Esophagus squamous epithelium (tissue), 5 donors: ENCODE data around the gene TSPAN18. TPM values are rescaled to one million over a fixed set of nuclear protein-coding genes. Genes with fewer than 3 reads are reported as not detected.
A peak's percentile ranks its signal among the peaks of the same experiment; 100 is the strongest.

ENCODE experiments used
- DNase-seq: peaks from one replicate; lab custom pipeline; 2025; lab: John Stamatoyannopoulos, UW
- H3K27ac ChIP-seq, 4 donors: fragments of 200-600 bp; sonication (generic); one replicate each; pipeline ENCODE4 v1.5.1; 2016 to 2019; ENCODE audit warnings: mild to moderate bottlenecking in 1 of 4
- H3K27me3 ChIP-seq, 4 donors: fragments of 200-600 bp; sonication (generic); 1 replicate in 3 of 4; 2 replicates in 1 of 4; pipeline versions ENCODE4 v1.5.1 to v1.6.0; 2017 to 2021; ENCODE audit warnings: antibody characterized with exemption in 1 of 4
- H3K36me3 ChIP-seq, 3 donors: fragments of 200-600 bp; sonication (generic); one replicate each; pipeline ENCODE4 v1.5.1; 2016 to 2019
- H3K4me1 ChIP-seq, 3 donors: fragments of 200-600 bp; sonication (generic); one replicate each; pipeline ENCODE4 v1.5.1; 2017 to 2019
- H3K4me3 ChIP-seq, 4 donors: fragments of 200-600 bp; sonication (generic); 1 replicate in 3 of 4; 2 replicates in 1 of 4; pipeline ENCODE4 v1.5.1; 2016 to 2019; ENCODE audit warnings: mild to moderate bottlenecking in 2 of 4, moderate library complexity in 1 of 4
- H3K9me3 ChIP-seq, 3 donors: fragments of 200-600 bp; sonication (generic); one replicate each; pipeline ENCODE4 v1.5.1; 2016 to 2019
- POLR2A ChIP-seq, 4 donors: fragments of 450-650 bp; IDR thresholded peaks; one replicate each; pipeline ENCODE4 v1.6.1; 2017; ENCODE audit warnings: antibody characterized with exemption in 4 of 4, mild to moderate bottlenecking in 4 of 4, moderate library complexity in 3 of 4
- WGBS, 2 donors: methylation state at CpG; one replicate each; pipeline ENCODE4 v1.1.5; 2018; 5-methylcytosine and 5-hydroxymethylcytosine counted together
- intact Hi-C: fragments of 100-400 bp; cut with DNase I; formaldehyde crosslinking; loops from one replicate; pipeline ENCODE4 v1.15.0; 2022
- total RNA-seq, 4 donors: library from RNA; depleted of rRNA; stranded (reverse); fragments of >200 nt; gene quantifications; one replicate each; pipeline ENCODE4 v1.1.0, GENCODE V29; 2016
- TF ChIP-seq, protein P1 (sequence below), 6 experiments: fragments of 450-650 bp in 4 of 6; fragments of 200-600 bp in 2 of 6; sonication (generic) in 2 of 6; IDR thresholded peaks; one replicate each; pipeline ENCODE4 v1.5.1; 2016 to 2019; ENCODE audit warnings: antibody characterized with exemption in 6 of 6, mild to moderate bottlenecking in 4 of 6, moderate library complexity in 4 of 6
- donor health status: DM: yes; HTN: yes; CAD: no.

The TSPAN18 gene
- total RNA-seq, 4 donors from 2014 or later = 0.80 to 4.4 (median 2.0) TPM

DNA sequence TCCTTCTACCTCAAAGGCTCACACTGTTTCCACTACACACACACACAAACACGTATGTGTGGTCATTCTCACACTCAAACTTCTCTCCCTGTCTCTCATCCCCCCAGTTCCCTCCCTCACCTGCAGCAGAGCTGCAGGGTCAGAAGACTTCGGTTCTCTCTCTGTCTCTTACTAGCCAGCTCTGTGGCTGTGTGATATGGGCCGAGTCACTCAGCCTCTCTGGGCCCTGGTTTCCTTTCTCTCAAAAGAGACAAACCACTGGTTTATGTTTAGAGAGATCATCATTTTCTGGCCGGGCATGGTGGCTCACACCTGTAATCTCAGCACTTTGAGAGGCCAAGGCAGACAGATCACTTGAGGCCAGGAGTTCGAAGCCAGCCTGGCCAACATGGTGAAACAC lies 21.1 kb downstream of the TSPAN18 start:
- Histone ChIP-seq H3K27me3 (no peaks in the 10 kb centered on the region), H3K36me3 (no peaks in the 10 kb centered on the region), H3K4me1 (peaks cover 2 to 53% (median 4%) of the 10 kb centered on the region in 3 donors), H3K27ac (peak overlapping the region; percentile 1 to 79 (median 72)), H3K4me3 (no peak overlapping the region), H3K9me3 (no peaks in the 10 kb centered on the region)
- intact Hi-C loops = no loop called here
- 74 to 81% methylated on average over 4 of the region's 5 CpGs for WGBS, 2 donors
- no peak for DNase-seq
- TF ChIP-seq, protein P1, sequence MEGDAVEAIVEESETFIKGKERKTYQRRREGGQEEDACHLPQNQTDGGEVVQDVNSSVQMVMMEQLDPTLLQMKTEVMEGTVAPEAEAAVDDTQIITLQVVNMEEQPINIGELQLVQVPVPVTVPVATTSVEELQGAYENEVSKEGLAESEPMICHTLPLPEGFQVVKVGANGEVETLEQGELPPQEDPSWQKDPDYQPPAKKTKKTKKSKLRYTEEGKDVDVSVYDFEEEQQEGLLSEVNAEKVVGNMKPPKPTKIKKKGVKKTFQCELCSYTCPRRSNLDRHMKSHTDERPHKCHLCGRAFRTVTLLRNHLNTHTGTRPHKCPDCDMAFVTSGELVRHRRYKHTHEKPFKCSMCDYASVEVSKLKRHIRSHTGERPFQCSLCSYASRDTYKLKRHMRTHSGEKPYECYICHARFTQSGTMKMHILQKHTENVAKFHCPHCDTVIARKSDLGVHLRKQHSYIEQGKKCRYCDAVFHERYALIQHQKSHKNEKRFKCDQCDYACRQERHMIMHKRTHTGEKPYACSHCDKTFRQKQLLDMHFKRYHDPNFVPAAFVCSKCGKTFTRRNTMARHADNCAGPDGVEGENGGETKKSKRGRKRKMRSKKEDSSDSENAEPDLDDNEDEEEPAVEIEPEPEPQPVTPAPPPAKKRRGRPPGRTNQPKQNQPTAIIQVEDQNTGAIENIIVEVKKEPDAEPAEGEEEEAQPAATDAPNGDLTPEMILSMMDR (IDR thresholded peaks at IDR 0.05) = no peak
- TF ChIP-seq POLR2A (IDR thresholded peaks at IDR 0.05) = no peak

DNA sequence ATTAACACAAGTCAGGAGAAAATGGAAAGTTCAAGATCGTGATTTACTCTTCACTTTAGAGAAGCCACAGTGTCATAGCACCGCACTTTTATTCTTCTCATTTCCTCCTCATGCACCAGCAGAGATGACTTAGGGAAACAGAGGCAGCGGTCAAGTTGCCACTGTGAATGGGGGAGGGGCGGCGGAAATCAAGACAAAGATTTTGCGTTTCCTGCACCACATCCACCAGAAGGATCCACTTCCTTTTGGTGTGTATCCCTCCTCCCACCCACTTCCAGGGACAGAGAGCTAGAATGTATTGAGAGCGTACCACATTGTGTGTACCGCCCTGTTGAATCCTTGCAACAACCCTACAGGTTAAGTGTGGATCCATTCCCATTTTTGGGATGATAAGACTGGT lies 21.8 kb downstream of the TSPAN18 start:
- Histone ChIP-seq H3K9me3 (no peaks in the 10 kb centered on the region), H3K4me1 (peaks cover 0 to 53% (median 3%) of the 10 kb centered on the region in 3 donors), H3K4me3 (no peak overlapping the region), H3K27ac (peak overlapping the region in 2 of 4 donors; percentile 25 to 76), H3K36me3 (no peaks in the 10 kb centered on the region), H3K27me3 (no peaks in the 10 kb centered on the region)
- no peak for TF ChIP-seq POLR2A (IDR thresholded peaks at IDR 0.05)
- TF ChIP-seq, protein P1 (IDR thresholded peaks at IDR 0.05) = no peak
- DNase-seq = no peak
- intact Hi-C loops = no loop called here
- WGBS, 2 donors = 81 to 91% methylated on average over 8 of the region's 8 CpGs

DNA sequence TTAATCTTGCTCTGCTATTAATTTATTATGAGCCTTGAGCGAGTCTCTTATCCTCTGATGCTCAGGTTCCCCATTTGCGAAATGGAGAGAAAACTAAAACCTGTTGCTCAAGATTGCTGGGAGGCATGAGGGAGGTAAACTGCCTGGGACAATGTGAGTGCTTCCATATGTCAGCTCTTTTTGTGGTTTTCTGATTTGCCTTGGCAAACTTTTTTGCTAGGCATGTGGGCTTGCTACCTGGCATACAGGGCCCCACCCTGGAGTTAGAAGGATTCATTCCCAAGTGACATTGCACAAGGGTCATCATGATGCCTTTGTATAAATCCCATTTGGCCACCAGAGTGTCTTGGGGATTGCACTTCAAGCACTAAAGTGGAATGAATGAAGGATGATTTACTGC lies 22.4 kb downstream of the TSPAN18 start:
- no peaks in the 10 kb centered on the region for H3K27me3 ChIP-seq
- no peaks in the 10 kb centered on the region for H3K36me3 ChIP-seq
- TF ChIP-seq, protein P1 (IDR thresholded peaks at IDR 0.05) = no peak
- TF ChIP-seq POLR2A (IDR thresholded peaks at IDR 0.05) = no peak
- H3K27ac ChIP-seq = peak overlapping the region in 1 of 4 donors; percentile 76
- no peak overlapping the region for H3K4me3 ChIP-seq
- 78 to 83% methylated on average over 2 of the region's 2 CpGs for WGBS, 2 donors
- intact Hi-C loops = no loop called here
- no peaks in the 10 kb centered on the region for H3K9me3 ChIP-seq
- DNase-seq = no peak
- peaks cover 0 to 52% (median 0%) of the 10 kb centered on the region in 3 donors for H3K4me1 ChIP-seq

DNA sequence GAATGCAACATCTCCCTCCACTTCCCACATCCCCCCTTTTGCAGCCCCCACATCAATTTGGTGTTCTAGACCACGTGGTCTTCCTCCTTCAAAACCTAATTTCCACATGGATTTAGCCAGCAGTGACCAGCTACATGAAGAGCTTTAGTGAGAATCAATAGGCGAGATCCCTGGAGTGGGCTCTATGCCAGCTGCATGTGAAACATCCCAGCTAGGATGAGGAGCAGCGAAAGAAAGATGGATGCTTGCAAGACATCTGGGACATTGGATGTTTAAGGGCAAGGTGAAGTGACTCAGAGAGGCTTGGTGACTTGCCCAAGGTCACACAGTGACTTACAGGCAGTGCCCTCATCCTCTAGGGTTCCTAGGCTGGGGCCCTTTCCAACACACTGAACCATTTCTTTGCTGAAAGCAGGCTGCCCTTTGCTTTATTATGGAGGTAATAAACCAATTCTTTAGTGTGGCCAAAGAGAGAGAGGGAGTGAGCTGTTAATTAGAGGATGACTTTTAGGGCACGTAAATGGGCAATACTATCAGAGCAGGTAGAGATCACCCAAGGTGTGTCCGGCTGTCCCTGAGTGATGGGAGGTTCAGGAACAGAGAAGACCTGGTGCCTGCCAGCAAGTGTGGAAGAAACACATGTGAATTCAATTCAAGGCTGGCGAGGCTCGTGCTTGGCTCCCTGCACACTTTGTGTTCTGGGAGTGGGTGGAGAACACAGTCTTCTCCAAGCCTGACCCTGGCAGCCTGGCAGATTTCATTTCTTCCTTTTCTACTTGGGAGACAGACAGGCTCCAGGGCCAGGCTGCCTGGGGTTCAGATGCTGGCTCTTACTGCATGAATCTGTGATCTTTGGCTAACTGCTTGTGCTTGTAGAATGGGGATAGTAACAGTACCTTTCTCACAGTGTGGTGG lies 24.0 kb downstream of the TSPAN18 start:
- no peak overlapping the region for H3K4me3 ChIP-seq
- 59 to 60% methylated on average over 6 of the region's 7 CpGs for WGBS, 2 donors
- intact Hi-C loops = no loop called here
- DNase-seq = no peak
- peaks cover 0 to 58% (median 11%) of the 10 kb centered on the region in 3 donors for H3K4me1 ChIP-seq
- TF ChIP-seq, protein P1 (IDR thresholded peaks at IDR 0.05) = no peak
- TF ChIP-seq POLR2A (IDR thresholded peaks at IDR 0.05) = no peak
- H3K36me3 ChIP-seq = no peaks in the 10 kb centered on the region
- H3K27ac ChIP-seq = peak overlapping the region; percentile 18 to 76 (median 56)
- no peaks in the 10 kb centered on the region for H3K9me3 ChIP-seq
- H3K27me3 ChIP-seq = no peaks in the 10 kb centered on the region

DNA sequence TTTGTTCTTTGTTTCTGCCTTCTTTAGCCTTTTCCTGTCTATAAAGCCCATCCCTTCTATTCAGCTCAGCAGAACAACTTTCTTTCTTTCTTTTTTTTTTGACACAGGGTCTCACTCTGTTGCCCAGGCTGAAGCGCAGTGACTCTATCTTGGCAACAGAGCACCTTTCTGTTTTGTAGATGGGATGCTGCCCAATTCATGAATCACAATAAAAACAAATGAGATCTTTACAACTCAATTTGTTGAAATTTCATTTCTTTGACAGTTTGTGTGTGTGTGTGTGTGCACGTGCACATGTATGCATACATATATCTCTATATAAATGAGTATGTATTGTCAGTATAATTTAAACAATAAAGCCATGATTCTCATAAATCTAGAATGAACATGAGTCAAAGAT lies 25.5 kb downstream of the TSPAN18 start:
- Histone ChIP-seq H3K27me3 (no peaks in the 10 kb centered on the region), H3K27ac (peak overlapping the region in 3 of 4 donors; percentile 43 to 76 (median 56)), H3K4me3 (no peak overlapping the region), H3K36me3 (no peaks in the 10 kb centered on the region), H3K4me1 (peaks cover 0 to 56% (median 11%) of the 10 kb centered on the region in 3 donors), H3K9me3 (no peaks in the 10 kb centered on the region)
- intact Hi-C loops = no loop called here
- 85 to 92% methylated on average over 2 of the region's 2 CpGs for WGBS, 2 donors
- TF ChIP-seq, protein P1 (IDR thresholded peaks at IDR 0.05) = no peak
- no peak for TF ChIP-seq POLR2A (IDR thresholded peaks at IDR 0.05)
- DNase-seq = no peak
